ENCODE measurements around the gene LCE3C. TPM values are rescaled to one million over a fixed set of nuclear protein-coding genes. Genes with fewer than 3 reads are reported as not detected.

LCE3C gene
- total and polyA plus RNA-seq, 2 donors (not counting 3 experiments of a cell fraction or from before 2014, with no cell fraction given): not detected

DNA sequence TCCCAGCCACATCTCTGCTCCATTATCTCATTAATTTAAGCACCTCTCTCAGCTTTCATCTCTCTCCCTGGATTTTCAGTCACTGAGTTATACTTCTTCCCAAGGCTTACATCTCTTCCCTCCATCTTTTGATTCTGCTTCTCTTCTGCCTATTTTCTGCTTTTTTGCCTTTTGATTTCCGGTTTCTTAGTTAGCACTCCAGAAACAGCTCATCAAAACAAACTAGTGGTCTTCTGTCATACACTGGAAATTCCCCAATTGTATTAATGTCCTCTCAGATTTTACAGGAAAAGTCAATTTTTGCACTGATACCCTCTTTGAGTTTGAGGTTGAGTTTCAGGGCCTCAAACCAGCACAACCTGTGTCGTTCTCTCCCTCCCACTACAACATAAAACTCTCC is 34.9 kb upstream of the LCE3C start:
- TF ChIP-seq JUN (IDR thresholded peaks at IDR 0.05; ENCODE audit: borderline replicate concordance, insufficient read depth, insufficient read length, low read depth): no peak
- TF ChIP-seq MAX (IDR thresholded peaks at IDR 0.05; ENCODE audit: insufficient read depth, insufficient read length): no peak
- no peak for TF ChIP-seq POLR2AphosphoS5 (IDR thresholded peaks at IDR 0.05; ENCODE audit: insufficient read depth, low read depth, low read length)
- POLR2A ChIA-PET: no interaction called here
- intact Hi-C loops (cut with micrococcal nuclease): no loop called here

DNA sequence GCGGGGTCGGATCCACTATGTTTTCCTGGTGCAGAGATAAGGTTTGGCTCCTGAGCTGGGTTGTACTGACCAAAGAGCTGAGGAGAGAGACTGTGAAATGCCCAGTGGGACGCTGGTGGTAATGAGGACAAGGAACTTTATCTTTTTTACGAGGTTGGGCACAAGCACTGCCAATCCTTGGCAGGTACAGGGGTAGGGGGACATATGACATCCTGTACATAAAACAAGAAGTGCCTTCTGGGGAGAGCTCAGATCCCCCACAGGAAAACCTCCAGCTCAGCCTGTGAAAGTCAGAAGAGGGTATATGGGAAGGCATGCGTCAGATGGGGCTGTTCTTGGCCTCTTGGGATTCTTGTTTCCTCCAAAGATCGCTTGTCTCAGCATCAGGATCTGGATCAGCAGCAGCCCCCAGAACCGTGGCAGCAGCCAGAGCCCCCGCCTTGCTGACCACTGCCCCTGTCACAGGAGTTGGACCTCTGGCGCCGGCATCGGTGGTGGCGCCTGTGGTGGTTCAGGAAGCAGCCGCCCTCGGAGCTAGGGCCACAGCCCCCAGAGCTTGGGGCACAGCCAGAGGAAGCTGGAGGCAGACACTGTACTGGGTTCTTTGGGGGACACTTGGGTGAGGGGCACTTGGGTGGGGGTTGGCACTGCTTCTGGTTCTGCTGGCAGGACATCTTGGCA is 34.4 kb upstream of the LCE3C start:
- Histone ChIP-seq H3K9ac (replicated peaks; ENCODE audit: extremely low read depth, insufficient read depth, low read length) (no peak overlapping the region), H2AFZ (ENCODE audit: low read depth, low read length) (no peak overlapping the region), H3K36me3 (ENCODE audit: control insufficient read depth in 2 of 2, extremely low read depth in 1 of 2, insufficient read depth in 2 of 2, low read length in 2 of 2) (no peaks in the 10 kb centered on the region), H3K79me2 (ENCODE audit: control insufficient read depth, insufficient read depth, low read length) (no peaks in the 10 kb centered on the region), H3K27me3 (ENCODE audit: control insufficient read depth in 2 of 2, insufficient read depth in 2 of 2, low read length in 2 of 2) (no peaks in the 10 kb centered on the region), H3K9me1 (replicated peaks; ENCODE audit: control insufficient read depth, extremely low read depth, insufficient read depth, low read length) (no peaks in the 10 kb centered on the region), H3K27ac (ENCODE audit: insufficient read depth, low read depth, low read length) (no peak overlapping the region), H4K20me1 (replicated peaks; ENCODE audit: control insufficient read depth, extremely low read depth, insufficient read depth, low read length) (no peaks in the 10 kb centered on the region), H3K4me1 (ENCODE audit: control insufficient read depth, extremely low read depth, insufficient read depth, low read length) (no peaks in the 10 kb centered on the region), H3K9me3 (replicated peaks; ENCODE audit: control insufficient read depth, insufficient read depth, low read length) (no peaks in the 10 kb centered on the region), H3K4me3 (replicated peaks in 1 of 3; ENCODE audit: insufficient read depth in 1 of 3, low read depth in 1 of 3, low read length in 3 of 3) (no peak overlapping the region), H3K4me2 (ENCODE audit: insufficient read depth, low read length) (no peak overlapping the region)
- no peak for DNase-seq (ENCODE audit: low read depth, low spot score)
- dilution Hi-C loops (cut with MboI; ENCODE audit: extremely low pct_ligation_motif_present, low sequenced_read_pairs): no loop called here
- no TSS peak for BruUV-seq (replicated peaks)
- TF ChIP-seq MAX (IDR thresholded peaks at IDR 0.05; ENCODE audit: insufficient read depth, insufficient read length) (no peak), GATA2 (IDR thresholded peaks at IDR 0.05; ENCODE audit: insufficient read depth, insufficient read length, low read depth, low read length) (no peak), EZH2 (IDR thresholded peaks at IDR 0.05; ENCODE audit: borderline replicate concordance, low read depth, low read length, severe bottlenecking) (no peak), POLR2AphosphoS5 (IDR thresholded peaks at IDR 0.05; ENCODE audit: insufficient read depth, low read depth, low read length) (no peak), CTCF (IDR thresholded peaks at IDR 0.05; ENCODE audit: extremely low read depth in 1 of 2, insufficient read depth in 1 of 2, low read depth in 1 of 2, low read length in 2 of 2) (no peak), POLR2A (IDR thresholded peaks at IDR 0.05; ENCODE audit: low read depth, low read length) (no peak), FOS (IDR thresholded peaks at IDR 0.05; ENCODE audit: borderline replicate concordance, insufficient read depth, low read length) (no peak), JUN (IDR thresholded peaks at IDR 0.05; ENCODE audit: borderline replicate concordance, insufficient read depth, insufficient read length, low read depth) (no peak), MYC (IDR thresholded peaks at IDR 0.05; ENCODE audit: low read depth, low read length) (no peak)
- ChIA-PET CTCF (interaction anchor here (1.0 to 1.2 kb wide), 2 partner anchors 10 to 107 kb away, joined by 3 read pairs; no protein-coding TSS in a partner anchor), POLR2A (no interaction called here)
- intact Hi-C loops (cut with micrococcal nuclease): no loop called here
- no peak for FAIRE-seq

More for the DNA sequence above, 34.9 kb upstream of the LCE3C start:
- H3K79me2 ChIP-seq (ENCODE audit: control insufficient read depth, insufficient read depth, low read length): no peaks in the 10 kb centered on the region
- H3K4me1 ChIP-seq (ENCODE audit: control insufficient read depth, extremely low read depth, insufficient read depth, low read length): no peaks in the 10 kb centered on the region
- no peak overlapping the region for H3K27ac ChIP-seq (ENCODE audit: insufficient read depth, low read depth, low read length)
- DNase-seq (ENCODE audit: low read depth, low spot score) (no peak), FAIRE-seq (no peak)
- no peaks in the 10 kb centered on the region for H3K9me3 ChIP-seq (replicated peaks; ENCODE audit: control insufficient read depth, insufficient read depth, low read length)
- dilution Hi-C loops (cut with MboI; ENCODE audit: extremely low pct_ligation_motif_present, low sequenced_read_pairs): no loop called here
- CTCF ChIA-PET: interaction anchor here (1.0 kb wide), 1 partner anchor 10 kb away, joined by 3 read pairs; no protein-coding TSS in a partner anchor
- H4K20me1 ChIP-seq (replicated peaks; ENCODE audit: control insufficient read depth, extremely low read depth, insufficient read depth, low read length): no peaks in the 10 kb centered on the region
- H3K9ac ChIP-seq (replicated peaks; ENCODE audit: extremely low read depth, insufficient read depth, low read length): no peak overlapping the region
- no peak overlapping the region for H3K4me2 ChIP-seq (ENCODE audit: insufficient read depth, low read length)
- H3K4me3 ChIP-seq (replicated peaks in 1 of 3; ENCODE audit: insufficient read depth in 1 of 3, low read depth in 1 of 3, low read length in 3 of 3): no peak overlapping the region
- H2AFZ ChIP-seq (ENCODE audit: low read depth, low read length): no peak overlapping the region
- no peaks in the 10 kb centered on the region for H3K9me1 ChIP-seq (replicated peaks; ENCODE audit: control insufficient read depth, extremely low read depth, insufficient read depth, low read length)
- H3K36me3 ChIP-seq (ENCODE audit: control insufficient read depth in 2 of 2, extremely low read depth in 1 of 2, insufficient read depth in 2 of 2, low read length in 2 of 2): no peaks in the 10 kb centered on the region
- H3K27me3 ChIP-seq (ENCODE audit: control insufficient read depth in 2 of 2, insufficient read depth in 2 of 2, low read length in 2 of 2): no peaks in the 10 kb centered on the region
- no TSS peak for BruUV-seq (replicated peaks)

All from endothelial cell of umbilical vein (primary cell).